ENCODE measurements around the gene NUDT11. TPM values are rescaled to one million over a fixed set of nuclear protein-coding genes. Genes with fewer than 3 reads are reported as not detected.
A peak's percentile ranks its signal among the peaks of the same experiment; 100 is the strongest.
"Not testable (repeated sequence)": the region's sequence is repeated elsewhere in the genome, so short reads cannot be mapped to it uniquely, and the experiment has no call there.

NUDT11 gene
- total and polyA plus RNA-seq, 2 donors (not counting 1 experiment from before 2014, with no cell fraction given), result 0.10 TPM; not detected in 1

- Histone ChIP-seq H3K36me3 (replicated peaks in 1 of 2; ENCODE audit: control extremely low read depth in 1 of 2, control insufficient read depth in 1 of 2, extremely low read depth in 1 of 2, insufficient read depth in 2 of 2, low read length in 1 of 2) (no peaks in the 10 kb centered on the region), H2AFZ (ENCODE audit: insufficient read depth, low read depth, low read length, poor library complexity, severe bottlenecking) (no peak overlapping the region), H4K20me1 (ENCODE audit: control insufficient read depth, insufficient read depth, low read length, poor library complexity, severe bottlenecking) (no peaks in the 10 kb centered on the region), H3K27ac (ENCODE audit: low read length in 2 of 2) (no peak overlapping the region), H3K9me3 (ENCODE audit: control extremely low read depth in 1 of 3, control insufficient read depth in 2 of 3, insufficient read depth in 1 of 3, low read length in 2 of 3) (no peaks in the 10 kb centered on the region), H3K4me1 (ENCODE audit: control insufficient read depth in 2 of 2, insufficient read depth in 2 of 2, low read length in 2 of 2) (no peaks in the 10 kb centered on the region), H3K9ac (ENCODE audit: low read length) (no peak overlapping the region), H3K79me2 (ENCODE audit: control insufficient read depth, insufficient read depth, low read length) (no peaks in the 10 kb centered on the region), H3K27me3 (replicated peaks in 1 of 4; ENCODE audit: control extremely low read depth in 1 of 4, control insufficient read depth in 3 of 4, insufficient read depth in 4 of 4, low read length in 3 of 4) (no peaks in the 10 kb centered on the region), H3K4me3 (ENCODE audit: control extremely low read depth in 1 of 5, extremely low read depth in 1 of 5, insufficient read depth in 1 of 5, low read depth in 2 of 5, low read length in 4 of 5) (no peak overlapping the region), H3K4me2 (replicated peaks; ENCODE audit: low read depth, low read length, poor library complexity, severe bottlenecking) (no peak overlapping the region)
- H3K4me3 Mint-ChIP-seq, result no peak overlapping the region
- peaks cover 4% of the 10 kb centered on the region for H3K9me3 Mint-ChIP-seq (ENCODE audit: insufficient read depth)
- POLR2A ChIA-PET, result no interaction called here
- ATAC-seq (ENCODE audit: low read depth) (no peak), DNase-seq (no peak)
- TF ChIP-seq CTCF (IDR thresholded peaks at IDR 0.05) (no peak), EZH2 (IDR thresholded peaks at IDR 0.05; ENCODE audit: borderline replicate concordance, insufficient read depth, low read depth, low read length, poor library complexity, severe bottlenecking) (no peak)
- intact Hi-C loops (cut with micrococcal nuclease), result no loop called here
- no peak overlapping the region for H3K27ac Mint-ChIP-seq
- H3K4me1 Mint-ChIP-seq, result no peaks in the 10 kb centered on the region
- H3K27me3 Mint-ChIP-seq, result peaks cover 4% of the 10 kb centered on the region
- no CpG with 5 or more reads among the region's 3 CpGs for WGBS (ENCODE audit: insufficient coverage)
- CTCF ChIA-PET, result no interaction called here
Observed at GRCh38 chrX:51507551-51507950, 11.2 kb upstream of the NUDT11 start.

GRCh38 chrX:51495701-51496488 is 497 bp downstream of the NUDT11 start:
- H3K4me1 ChIP-seq (ENCODE audit: control insufficient read depth in 2 of 2, insufficient read depth in 2 of 2, low read length in 2 of 2); H3K79me2 ChIP-seq (ENCODE audit: control insufficient read depth, insufficient read depth, low read length); H3K9me3 ChIP-seq (ENCODE audit: control extremely low read depth in 1 of 3, control insufficient read depth in 2 of 3, insufficient read depth in 1 of 3, low read length in 2 of 3); CTCF ChIA-PET; H3K27ac Mint-ChIP-seq; POLR2A ChIA-PET; H3K9me3 Mint-ChIP-seq (ENCODE audit: insufficient read depth); H4K20me1 ChIP-seq (ENCODE audit: control insufficient read depth, insufficient read depth, low read length, poor library complexity, severe bottlenecking); H3K27ac ChIP-seq (ENCODE audit: low read length in 2 of 2); H3K4me1 Mint-ChIP-seq; H3K36me3 ChIP-seq (replicated peaks in 1 of 2; ENCODE audit: control extremely low read depth in 1 of 2, control insufficient read depth in 1 of 2, extremely low read depth in 1 of 2, insufficient read depth in 2 of 2, low read length in 1 of 2): not testable (repeated sequence)
- peaks cover 0 to 16% (median 7%) of the 10 kb centered on the region in 4 experiments for H3K27me3 ChIP-seq (replicated peaks in 1 of 4; ENCODE audit: control extremely low read depth in 1 of 4, control insufficient read depth in 3 of 4, insufficient read depth in 4 of 4, low read length in 3 of 4)
- intact Hi-C loops (cut with micrococcal nuclease), result loop anchor here (5.0 kb wide), 1 partner anchor 766 kb away; no protein-coding TSS in a partner anchor
- peak overlapping the region; percentile 65 for H2AFZ ChIP-seq (ENCODE audit: insufficient read depth, low read depth, low read length, poor library complexity, severe bottlenecking)
- H3K9ac ChIP-seq (ENCODE audit: low read length), result peak overlapping the region; percentile 55
- 0% methylated on average over 12 of the region's 60 CpGs for WGBS (ENCODE audit: insufficient coverage)
- ATAC-seq (ENCODE audit: low read depth), result peak; percentile 31
- Mint-ChIP-seq H3K4me3 (peak overlapping the region; percentile 86), H3K27me3 (peaks cover 27% of the 10 kb centered on the region)
- peak overlapping the region in 4 of 5 experiments; percentile 29 to 51 (median 45) for H3K4me3 ChIP-seq (ENCODE audit: control extremely low read depth in 1 of 5, extremely low read depth in 1 of 5, insufficient read depth in 1 of 5, low read depth in 2 of 5, low read length in 4 of 5)
- DNase-seq, result peak; percentile 6
- H3K4me2 ChIP-seq (replicated peaks; ENCODE audit: low read depth, low read length, poor library complexity, severe bottlenecking), result peak overlapping the region; percentile 68
